DOHH2 (cell line): ENCODE measurements around the gene C17orf100.

Experiments used
- EZH2phosphoT487 ChIP-seq: fragments of 200-600 bp; sonication (generic); IDR thresholded peaks from 2 replicates; pipeline ENCODE4 v1.6.1; 2017; ENCODE audit warnings: borderline replicate concordance, mild to moderate bottlenecking, antibody characterized with exemption, low read length, moderate library complexity, mixed read lengths
- TF ChIP-seq, protein P1 (sequence below): fragments of 200-600 bp; sonication (generic); IDR thresholded peaks from one replicate; pipeline ENCODE4 v1.5.1; 2014; ENCODE audit warnings: antibody characterized with exemption, mild to moderate bottlenecking, low read depth, low read length; ENCODE audit not compliant: poor library complexity, severe bottlenecking

DNA sequence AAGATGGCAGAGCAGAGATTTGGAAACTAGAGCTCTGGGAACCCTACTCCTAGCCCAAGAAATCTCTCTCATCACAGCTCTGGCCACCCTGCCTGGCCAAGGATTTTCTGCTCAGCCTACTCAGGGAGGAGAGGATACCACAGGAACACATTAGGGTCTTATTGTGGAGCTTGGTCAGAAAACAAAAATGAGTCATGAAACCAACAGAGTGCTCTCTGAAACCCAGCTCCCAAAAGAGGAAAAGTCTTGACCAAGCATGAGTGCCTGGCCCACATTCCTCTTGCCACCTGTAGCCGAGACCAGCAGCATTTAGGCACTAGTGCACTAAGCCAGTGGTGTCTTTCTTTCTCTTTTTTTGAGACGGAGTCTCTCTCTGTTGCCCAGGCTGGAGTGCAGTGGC, 43.5 kb downstream of the C17orf100 start:
- TF ChIP-seq, protein P1, sequence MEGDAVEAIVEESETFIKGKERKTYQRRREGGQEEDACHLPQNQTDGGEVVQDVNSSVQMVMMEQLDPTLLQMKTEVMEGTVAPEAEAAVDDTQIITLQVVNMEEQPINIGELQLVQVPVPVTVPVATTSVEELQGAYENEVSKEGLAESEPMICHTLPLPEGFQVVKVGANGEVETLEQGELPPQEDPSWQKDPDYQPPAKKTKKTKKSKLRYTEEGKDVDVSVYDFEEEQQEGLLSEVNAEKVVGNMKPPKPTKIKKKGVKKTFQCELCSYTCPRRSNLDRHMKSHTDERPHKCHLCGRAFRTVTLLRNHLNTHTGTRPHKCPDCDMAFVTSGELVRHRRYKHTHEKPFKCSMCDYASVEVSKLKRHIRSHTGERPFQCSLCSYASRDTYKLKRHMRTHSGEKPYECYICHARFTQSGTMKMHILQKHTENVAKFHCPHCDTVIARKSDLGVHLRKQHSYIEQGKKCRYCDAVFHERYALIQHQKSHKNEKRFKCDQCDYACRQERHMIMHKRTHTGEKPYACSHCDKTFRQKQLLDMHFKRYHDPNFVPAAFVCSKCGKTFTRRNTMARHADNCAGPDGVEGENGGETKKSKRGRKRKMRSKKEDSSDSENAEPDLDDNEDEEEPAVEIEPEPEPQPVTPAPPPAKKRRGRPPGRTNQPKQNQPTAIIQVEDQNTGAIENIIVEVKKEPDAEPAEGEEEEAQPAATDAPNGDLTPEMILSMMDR: no peak
- TF ChIP-seq EZH2phosphoT487: no peak
